Memory B cell (primary cell): ENCODE results near the gene MACROD1.

Experiments
- ATAC-seq: fragments of 150-1000 bp; cut with Tn5 transposase; 2 replicates; pipeline ENCODE4 v1.10.0; 2021; ENCODE audit warnings: low read depth, mild to moderate bottlenecking, moderate library complexity
- DNase-seq, 2 donors: peaks; one replicate each; pipeline ENCODE4 v3.0.0; 2022; ENCODE audit warnings: low spot score in 2 of 2
- H3K27ac Mint-ChIP-seq: one replicate; pipeline ENCODE4 v1.8.0; 2022; ENCODE audit warnings: mild to moderate bottlenecking, moderate library complexity, mixed read lengths
- H3K27me3 Mint-ChIP-seq: one replicate; pipeline ENCODE4 v1.8.0; 2022; ENCODE audit warnings: mixed read lengths
- H3K36me3 Mint-ChIP-seq: one replicate; pipeline ENCODE4 v1.8.0; 2022; ENCODE audit warnings: mild to moderate bottlenecking, mixed read lengths
- H3K4me1 Mint-ChIP-seq: one replicate; pipeline ENCODE4 v1.8.0; 2022; ENCODE audit warnings: mixed read lengths
- H3K4me3 Mint-ChIP-seq: one replicate; pipeline ENCODE4 v1.8.0; 2022; ENCODE audit warnings: mild to moderate bottlenecking, moderate library complexity, mixed read lengths
- H3K9me3 Mint-ChIP-seq: one replicate; pipeline ENCODE4 v1.8.0; 2022; ENCODE audit warnings: mixed read lengths

Gene MACROD1

GRCh38 chr11:64165842-64166635 is at the start of gene MACROD1:
TSS of gene MACROD1 (minus strand) at chr11:64166113. CDS start at chr11:64165994, 119 bp downstream.
- peaks cover 8% of the 10 kb centered on the region for H3K4me1 Mint-ChIP-seq

GRCh38 chr11:64211181-64211872 is 45.4 kb upstream of the MACROD1 start:
- no peak overlapping the region for H3K4me3 Mint-ChIP-seq
- H3K4me1 Mint-ChIP-seq, result peaks cover 34% of the 10 kb centered on the region
- no peak for DNase-seq
- H3K36me3 Mint-ChIP-seq, result peaks cover 24% of the 10 kb centered on the region
- H3K27me3 Mint-ChIP-seq, result no peaks in the 10 kb centered on the region
- H3K9me3 Mint-ChIP-seq, result no peaks in the 10 kb centered on the region
- H3K27ac Mint-ChIP-seq, result no peak overlapping the region
- ATAC-seq, result no peak

More at GRCh38 chr11:64165842-64166635, at the start of gene MACROD1:
- no peaks in the 10 kb centered on the region for H3K9me3 Mint-ChIP-seq
- peak within 1 kb of the TSS; percentile 91 for H3K4me3 Mint-ChIP-seq
- ATAC-seq (peak; percentile 91), DNase-seq (peak; percentile 49 to 65)
- H3K27me3 Mint-ChIP-seq, result no peaks in the 10 kb centered on the region
- H3K27ac Mint-ChIP-seq, result no peak within 1 kb of the TSS
- no peaks in the 10 kb centered on the region for H3K36me3 Mint-ChIP-seq

- no peak overlapping the region for H3K27ac Mint-ChIP-seq
- no peaks in the 10 kb centered on the region for H3K27me3 Mint-ChIP-seq
- DNase-seq (no peak), ATAC-seq (no peak)
- H3K4me1 Mint-ChIP-seq, result peaks cover 38% of the 10 kb centered on the region
- peaks cover 24% of the 10 kb centered on the region for H3K36me3 Mint-ChIP-seq
- no peak overlapping the region for H3K4me3 Mint-ChIP-seq
- no peaks in the 10 kb centered on the region for H3K9me3 Mint-ChIP-seq
Measured at GRCh38 chr11:64210301-64211020, 44.5 kb upstream of the MACROD1 start.

- no peak overlapping the region for H3K4me3 Mint-ChIP-seq
- DNase-seq (no peak), ATAC-seq (no peak)
- H3K27ac Mint-ChIP-seq, result no peak overlapping the region
- no peaks in the 10 kb centered on the region for H3K9me3 Mint-ChIP-seq
- H3K27me3 Mint-ChIP-seq, result no peaks in the 10 kb centered on the region
- peaks cover 21% of the 10 kb centered on the region for H3K36me3 Mint-ChIP-seq
- peaks cover 41% of the 10 kb centered on the region for H3K4me1 Mint-ChIP-seq
Measured at GRCh38 chr11:64209563-64209843, 43.6 kb upstream of the MACROD1 start.

- peaks cover 43% of the 10 kb centered on the region for H3K4me1 Mint-ChIP-seq
- H3K9me3 Mint-ChIP-seq, result no peaks in the 10 kb centered on the region
- ATAC-seq (no peak), DNase-seq (no peak)
- H3K36me3 Mint-ChIP-seq, result peaks cover 25% of the 10 kb centered on the region
- no peaks in the 10 kb centered on the region for H3K27me3 Mint-ChIP-seq
- H3K27ac Mint-ChIP-seq, result peak overlapping the region; percentile 86
- H3K4me3 Mint-ChIP-seq, result peak overlapping the region; percentile 58
Measured at GRCh38 chr11:64208796-64209562, 43.1 kb upstream of the MACROD1 start.

- Mint-ChIP-seq H3K4me3 (peak overlapping the region; percentile 89), H3K27ac (peak overlapping the region; percentile 86), H3K27me3 (no peaks in the 10 kb centered on the region), H3K36me3 (peaks cover 28% of the 10 kb centered on the region), H3K9me3 (no peaks in the 10 kb centered on the region), H3K4me1 (peaks cover 39% of the 10 kb centered on the region)
- no peak for ATAC-seq
- no peak for DNase-seq
Measured at GRCh38 chr11:64208086-64208795, 42.3 kb upstream of the MACROD1 start.

- Mint-ChIP-seq H3K27me3 (no peaks in the 10 kb centered on the region), H3K4me1 (peaks cover 36% of the 10 kb centered on the region), H3K27ac (peak overlapping the region; percentile 86), H3K9me3 (no peaks in the 10 kb centered on the region), H3K36me3 (peaks cover 27% of the 10 kb centered on the region), H3K4me3 (peak overlapping the region; percentile 89)
- peak in 1 of 2 donors; percentile 55 for DNase-seq
- ATAC-seq, result peak; percentile 68
Measured at GRCh38 chr11:64207256-64208085, 41.6 kb upstream of the MACROD1 start.

GRCh38 chr11:64206457-64207255 is 40.7 kb upstream of the MACROD1 start, which contains the start of gene FERMT3:
TSS of gene FERMT3 (plus strand) at chr11:64206721. CDS start at chr11:64207365, 644 bp downstream.
- H3K4me1 Mint-ChIP-seq, result peaks cover 29% of the 10 kb centered on the region
- DNase-seq (peak in 1 of 2 donors; percentile 50), ATAC-seq (peak; percentile 48)
- peak within 1 kb of the TSS; percentile 86 for H3K27ac Mint-ChIP-seq
- H3K4me3 Mint-ChIP-seq, result peak within 1 kb of the TSS; percentile 89
- no peaks in the 10 kb centered on the region for H3K9me3 Mint-ChIP-seq
- peaks cover 23% of the 10 kb centered on the region for H3K36me3 Mint-ChIP-seq
- no peaks in the 10 kb centered on the region for H3K27me3 Mint-ChIP-seq

GRCh38 chr11:64204464-64204989 is 38.6 kb upstream of the MACROD1 start:
- Mint-ChIP-seq H3K9me3 (no peaks in the 10 kb centered on the region), H3K27ac (peak overlapping the region; percentile 80), H3K27me3 (no peaks in the 10 kb centered on the region), H3K4me1 (peaks cover 31% of the 10 kb centered on the region), H3K36me3 (peaks cover 27% of the 10 kb centered on the region), H3K4me3 (peak overlapping the region; percentile 63)
- ATAC-seq (peak; percentile 67), DNase-seq (peak; percentile 70 to 75)

GRCh38 chr11:64204080-64204440 is 38.1 kb upstream of the MACROD1 start:
- H3K27ac Mint-ChIP-seq, result peak overlapping the region; percentile 80
- H3K9me3 Mint-ChIP-seq, result no peaks in the 10 kb centered on the region
- H3K36me3 Mint-ChIP-seq, result peaks cover 24% of the 10 kb centered on the region
- ATAC-seq (no peak), DNase-seq (no peak)
- no peak overlapping the region for H3K4me3 Mint-ChIP-seq
- no peaks in the 10 kb centered on the region for H3K27me3 Mint-ChIP-seq
- H3K4me1 Mint-ChIP-seq, result peaks cover 27% of the 10 kb centered on the region

- H3K4me3 Mint-ChIP-seq, result no peak overlapping the region
- no peaks in the 10 kb centered on the region for H3K27me3 Mint-ChIP-seq
- peaks cover 22% of the 10 kb centered on the region for H3K36me3 Mint-ChIP-seq
- H3K27ac Mint-ChIP-seq, result peak overlapping the region; percentile 70
- DNase-seq (no peak), ATAC-seq (no peak)
- no peaks in the 10 kb centered on the region for H3K9me3 Mint-ChIP-seq
- peaks cover 23% of the 10 kb centered on the region for H3K4me1 Mint-ChIP-seq
Measured at GRCh38 chr11:64203421-64204079, 37.6 kb upstream of the MACROD1 start.
